Stimulated activated naive B cell treated with anti-CD40 and anti-IgM and Interleukin-4, amounts not matched to agents 10 μg/mL and 1 μg/mL and 100 μg/mL, for 72 hours (primary cell): ENCODE measurements around the gene FRMD4A.

Experiments
- ATAC-seq, 2 donors: fragments of 150-1000 bp; cut with Tn5 transposase; replicated peaks; 2 replicates each; pipeline ENCODE4 v1.10.0; 2021; ENCODE audit warnings: moderate library complexity in 1 of 2
- DNase-seq: peaks from one replicate; pipeline ENCODE4 v3.0.0; 2021
- H3K27ac Mint-ChIP-seq: one replicate; pipeline ENCODE4 v1.8.0; 2022; ENCODE audit warnings: mild to moderate bottlenecking, mixed read lengths
- H3K27me3 Mint-ChIP-seq, 2 donors: one replicate each; pipeline ENCODE4 v1.8.0; 2022; ENCODE audit warnings: mixed read lengths in 2 of 2
- H3K36me3 Mint-ChIP-seq, 2 donors: one replicate each; pipeline ENCODE4 v1.8.0; 2022; ENCODE audit warnings: mixed read lengths in 2 of 2, mild to moderate bottlenecking in 1 of 2
- H3K4me1 Mint-ChIP-seq, 2 donors: one replicate each; pipeline ENCODE4 v1.8.0; 2022; ENCODE audit warnings: mixed read lengths in 2 of 2, mild to moderate bottlenecking in 1 of 2
- H3K4me3 Mint-ChIP-seq, 2 donors: one replicate each; pipeline ENCODE4 v1.8.0; 2022; ENCODE audit warnings: mild to moderate bottlenecking in 2 of 2, mixed read lengths in 2 of 2, moderate library complexity in 1 of 2
- H3K9me3 Mint-ChIP-seq, 2 donors: one replicate each; pipeline ENCODE4 v1.8.0; 2022; ENCODE audit warnings: mixed read lengths in 2 of 2, mild to moderate bottlenecking in 1 of 2

FRMD4A gene

DNA sequence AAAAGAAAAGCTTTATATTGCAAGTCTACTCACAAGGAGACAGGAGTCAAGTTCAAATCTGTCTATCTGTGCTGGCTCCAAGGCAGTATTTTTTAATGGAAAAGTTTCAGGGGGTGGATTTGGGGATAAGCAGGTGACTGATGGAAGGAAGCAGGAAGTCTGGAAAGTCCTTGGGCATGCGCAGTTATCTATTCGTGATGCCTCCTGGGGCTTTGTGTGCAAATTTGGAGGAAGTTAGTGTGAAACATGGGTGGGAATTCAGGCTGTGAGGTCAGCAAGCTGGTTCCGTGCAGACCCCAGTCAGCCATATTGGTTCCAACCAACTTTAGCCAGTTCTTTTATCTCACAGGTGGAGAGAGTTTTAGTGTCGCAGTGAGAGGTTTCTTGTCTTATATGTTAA is 140.0 kb downstream of the FRMD4A start:
- H3K4me1 Mint-ChIP-seq: peaks cover 14 to 22% of the 10 kb centered on the region in 2 donors

DNA sequence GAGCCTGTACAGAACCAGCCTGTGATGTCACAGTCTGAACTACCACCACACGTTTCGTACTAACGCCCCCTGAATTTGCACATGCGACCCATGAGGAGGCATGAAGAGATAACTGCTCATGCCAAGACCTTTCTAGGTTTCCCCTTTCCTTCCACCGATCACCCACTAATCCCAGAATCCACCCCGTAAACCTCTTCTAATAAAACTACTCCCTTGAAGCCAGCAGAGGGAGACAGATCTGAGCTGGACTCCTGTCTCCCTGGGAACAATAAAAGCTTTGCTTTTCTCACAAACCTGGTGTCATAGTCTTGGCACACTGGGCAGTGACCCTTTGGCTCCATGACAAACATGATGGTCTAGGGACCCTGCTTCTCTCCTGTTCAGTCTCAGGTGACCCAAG is 144.5 kb downstream of the FRMD4A start:
- Mint-ChIP-seq H3K9me3 (no peaks in the 10 kb centered on the region), H3K27me3 (peaks cover 10 to 20% of the 10 kb centered on the region in 2 donors), H3K36me3 (peaks cover 2 to 8% of the 10 kb centered on the region in 2 donors), H3K4me1 (peaks cover 23 to 26% of the 10 kb centered on the region in 2 donors), H3K4me3 (peak overlapping the region in 1 of 2 donors; percentile 36), H3K27ac (peak overlapping the region; percentile 100)
- ATAC-seq (no peak), DNase-seq (no peak)

More for the DNA sequence above, 140.0 kb downstream of the FRMD4A start:
- H3K27ac Mint-ChIP-seq: no peak overlapping the region
- H3K36me3 Mint-ChIP-seq: peaks cover 0 to under 1% of the 10 kb centered on the region in 2 donors
- ATAC-seq (no peak), DNase-seq (no peak)
- H3K9me3 Mint-ChIP-seq: no peaks in the 10 kb centered on the region
- H3K4me3 Mint-ChIP-seq: no peak overlapping the region
- H3K27me3 Mint-ChIP-seq: peaks cover 6 to 19% of the 10 kb centered on the region in 2 donors

DNA sequence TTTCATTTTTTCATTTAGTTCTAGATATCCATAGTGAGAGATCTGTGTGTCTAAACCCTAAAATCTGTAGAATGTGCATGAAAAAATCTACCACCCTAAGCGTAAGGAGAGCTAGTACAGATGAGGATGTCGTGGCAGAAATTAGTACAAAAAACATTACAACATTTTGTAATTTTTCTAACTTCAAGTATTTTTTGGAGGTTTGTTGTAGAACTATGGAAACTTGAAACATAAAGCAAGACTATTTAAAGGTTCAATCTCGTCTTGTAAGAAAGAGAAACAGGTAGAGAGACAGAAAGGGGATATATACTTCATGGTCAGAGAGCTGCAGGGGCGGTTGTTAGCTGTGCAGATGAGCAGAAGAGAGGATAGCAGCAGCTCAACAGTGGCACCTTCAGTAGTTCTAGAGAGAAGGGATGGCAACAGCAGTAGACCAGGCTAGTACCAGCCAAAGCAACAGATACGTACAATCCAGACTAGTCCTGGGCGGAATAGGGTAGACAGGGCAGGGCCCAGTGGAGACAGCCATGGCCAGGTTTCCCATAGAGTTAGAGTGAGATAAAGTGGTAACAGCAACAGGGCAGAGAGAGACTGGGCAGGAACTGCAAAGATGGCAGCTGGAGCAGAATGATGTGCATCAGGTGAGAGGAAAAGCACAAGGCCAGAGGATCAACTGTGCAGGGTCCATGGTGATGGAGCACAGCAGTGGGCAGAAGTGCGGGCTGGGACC is 145.2 kb downstream of the FRMD4A start:
- DNase-seq (peak; percentile 94), ATAC-seq (peak; percentile 90 to 92)
- no peaks in the 10 kb centered on the region for H3K9me3 Mint-ChIP-seq
- peak overlapping the region; percentile 78 to 82 for H3K4me3 Mint-ChIP-seq
- H3K27ac Mint-ChIP-seq: peak overlapping the region; percentile 100
- peaks cover 15 to 23% of the 10 kb centered on the region in 2 donors for H3K27me3 Mint-ChIP-seq
- H3K36me3 Mint-ChIP-seq: peaks cover 2 to 8% of the 10 kb centered on the region in 2 donors
- peaks cover 23 to 28% of the 10 kb centered on the region in 2 donors for H3K4me1 Mint-ChIP-seq

DNA sequence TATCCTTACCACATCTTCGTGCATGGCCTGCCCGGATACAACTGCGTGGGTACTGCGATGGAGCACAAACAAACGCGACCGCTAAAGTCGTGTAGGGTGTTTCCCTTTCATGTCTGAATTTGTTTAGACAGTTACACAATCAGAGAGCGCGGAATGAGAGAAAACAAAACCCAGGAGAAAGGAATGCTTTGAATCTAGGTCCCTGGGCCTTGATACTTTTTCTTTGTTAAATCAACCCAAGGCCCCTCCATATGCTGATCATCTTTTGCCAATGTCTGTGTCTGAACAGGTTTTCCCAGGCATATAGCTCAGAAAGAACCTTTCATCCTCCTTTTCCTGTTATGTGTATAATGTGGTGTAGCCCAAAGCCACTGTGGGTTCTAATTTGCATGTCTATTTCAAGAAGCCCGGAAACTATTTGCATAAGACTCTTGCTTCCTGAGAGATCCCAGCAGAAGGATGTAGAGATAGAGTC is 145.8 kb downstream of the FRMD4A start:
- Mint-ChIP-seq H3K27me3 (peaks cover 21 to 28% of the 10 kb centered on the region in 2 donors), H3K36me3 (peaks cover 2 to 8% of the 10 kb centered on the region in 2 donors), H3K27ac (peak overlapping the region; percentile 100), H3K4me1 (peaks cover 23 to 28% of the 10 kb centered on the region in 2 donors), H3K9me3 (no peaks in the 10 kb centered on the region), H3K4me3 (peak overlapping the region; percentile 78 to 82)
- DNase-seq (peak; percentile 53), ATAC-seq (peak; percentile 36 to 55)

DNA sequence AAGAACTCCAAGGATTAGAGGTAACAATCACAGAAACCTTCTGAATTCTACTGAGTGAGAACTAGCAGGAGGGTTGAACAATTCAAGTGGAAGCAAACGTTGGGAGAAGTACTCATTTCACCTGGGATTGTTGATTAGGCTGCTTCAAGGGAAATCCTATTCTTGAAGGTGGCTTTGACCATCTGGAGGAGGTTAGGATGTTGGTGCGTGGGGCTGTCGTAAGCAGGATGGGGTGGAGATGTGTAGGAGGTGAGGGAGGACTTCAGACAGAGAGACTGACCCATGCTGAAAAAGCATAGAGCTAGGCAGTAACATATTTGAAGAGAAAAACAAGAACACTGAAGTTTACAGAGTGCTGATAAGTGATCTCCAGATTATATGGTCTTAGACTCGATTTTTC is 147.9 kb downstream of the FRMD4A start:
- H3K36me3 Mint-ChIP-seq: peaks cover 2 to 8% of the 10 kb centered on the region in 2 donors
- no peak overlapping the region for H3K27ac Mint-ChIP-seq
- H3K27me3 Mint-ChIP-seq: peaks cover 20 to 31% of the 10 kb centered on the region in 2 donors
- no peaks in the 10 kb centered on the region for H3K9me3 Mint-ChIP-seq
- DNase-seq (no peak), ATAC-seq (no peak)
- H3K4me3 Mint-ChIP-seq: no peak overlapping the region
- peaks cover 23 to 28% of the 10 kb centered on the region in 2 donors for H3K4me1 Mint-ChIP-seq

DNA sequence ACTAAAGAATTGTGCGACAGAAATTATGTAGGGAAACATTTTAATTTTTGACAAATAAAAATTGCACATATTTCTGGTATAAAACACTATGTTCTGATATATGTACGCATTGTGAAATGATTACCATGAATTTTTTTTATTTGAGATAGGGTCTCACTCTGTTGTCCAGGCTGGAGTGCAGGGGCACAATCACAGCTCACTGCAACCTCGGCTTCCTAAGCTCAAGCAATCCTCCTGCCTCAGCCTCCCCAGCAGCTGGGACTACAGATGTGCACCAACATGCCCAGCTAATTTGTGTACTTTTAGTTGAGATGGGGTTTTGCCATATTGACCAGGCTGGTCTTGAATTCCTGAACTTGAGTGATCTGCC is 149.2 kb downstream of the FRMD4A start:
- Mint-ChIP-seq H3K4me3 (no peak overlapping the region), H3K27me3 (peaks cover 31 to 43% of the 10 kb centered on the region in 2 donors), H3K9me3 (no peaks in the 10 kb centered on the region), H3K4me1 (peaks cover 20 to 23% of the 10 kb centered on the region in 2 donors), H3K27ac (no peak overlapping the region), H3K36me3 (peaks cover 2 to 8% of the 10 kb centered on the region in 2 donors)
- ATAC-seq: no peak
- DNase-seq: no peak

DNA sequence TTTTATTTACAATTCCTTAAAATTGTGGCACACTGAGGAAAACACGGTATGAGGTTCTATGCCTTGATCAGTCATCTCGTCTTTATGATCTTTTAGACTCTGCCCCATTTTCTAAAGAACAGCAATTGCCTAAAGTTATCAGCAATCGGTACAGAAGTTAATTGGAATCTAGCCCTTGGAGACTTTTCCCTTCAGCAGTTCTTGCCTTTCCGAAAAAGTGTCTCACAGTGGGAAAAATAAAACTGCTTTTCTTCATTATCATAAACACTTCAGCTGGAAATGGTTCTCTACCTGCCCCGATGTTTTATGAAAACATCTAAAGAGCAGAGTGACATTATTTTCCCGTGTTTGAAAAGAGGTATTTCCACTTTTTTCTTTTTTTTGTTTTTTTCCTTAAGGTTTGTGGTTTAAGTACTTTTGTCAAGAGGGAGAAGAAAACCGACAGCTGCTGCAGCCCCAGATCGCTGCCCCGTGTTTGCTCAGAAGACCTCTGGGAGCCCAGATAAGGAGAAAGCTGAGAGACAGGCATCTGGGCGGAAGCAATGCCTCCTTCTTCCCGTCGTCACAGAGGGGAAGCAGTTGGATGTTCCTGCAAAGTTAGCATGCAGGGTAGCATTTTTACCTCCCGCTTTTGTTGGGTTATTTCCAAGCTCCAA is 149.7 kb downstream of the FRMD4A start:
- Mint-ChIP-seq H3K27me3 (peaks cover 36 to 48% of the 10 kb centered on the region in 2 donors), H3K4me1 (peaks cover 16 to 17% of the 10 kb centered on the region in 2 donors), H3K36me3 (peaks cover 2 to 8% of the 10 kb centered on the region in 2 donors), H3K9me3 (no peaks in the 10 kb centered on the region), H3K27ac (no peak overlapping the region), H3K4me3 (no peak overlapping the region)
- no peak for DNase-seq
- no peak for ATAC-seq

DNA sequence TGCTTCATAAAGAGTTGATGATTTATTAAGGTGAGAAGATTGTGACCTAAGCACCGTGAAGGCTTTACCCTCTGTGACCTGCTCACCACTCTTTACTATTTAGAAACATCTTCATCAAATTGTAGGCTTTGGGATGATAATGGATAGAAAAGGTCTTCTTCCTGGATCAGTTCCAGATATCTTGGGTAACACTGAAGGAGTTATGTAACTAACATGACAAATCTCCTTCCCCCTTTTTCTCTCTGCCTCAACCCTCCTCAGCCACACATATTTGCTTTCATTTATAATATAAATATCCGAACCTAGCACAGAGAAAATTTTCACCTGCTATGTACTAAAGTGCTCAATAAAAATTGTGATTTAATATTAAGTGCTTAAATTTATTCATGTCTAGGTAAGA is 151.5 kb downstream of the FRMD4A start:
- Mint-ChIP-seq H3K36me3 (no peaks in the 10 kb centered on the region), H3K4me1 (peaks cover 8 to 9% of the 10 kb centered on the region in 2 donors), H3K4me3 (no peak overlapping the region), H3K27ac (no peak overlapping the region), H3K9me3 (no peaks in the 10 kb centered on the region), H3K27me3 (peaks cover 47 to 64% of the 10 kb centered on the region in 2 donors)
- ATAC-seq: no peak
- DNase-seq: no peak

DNA sequence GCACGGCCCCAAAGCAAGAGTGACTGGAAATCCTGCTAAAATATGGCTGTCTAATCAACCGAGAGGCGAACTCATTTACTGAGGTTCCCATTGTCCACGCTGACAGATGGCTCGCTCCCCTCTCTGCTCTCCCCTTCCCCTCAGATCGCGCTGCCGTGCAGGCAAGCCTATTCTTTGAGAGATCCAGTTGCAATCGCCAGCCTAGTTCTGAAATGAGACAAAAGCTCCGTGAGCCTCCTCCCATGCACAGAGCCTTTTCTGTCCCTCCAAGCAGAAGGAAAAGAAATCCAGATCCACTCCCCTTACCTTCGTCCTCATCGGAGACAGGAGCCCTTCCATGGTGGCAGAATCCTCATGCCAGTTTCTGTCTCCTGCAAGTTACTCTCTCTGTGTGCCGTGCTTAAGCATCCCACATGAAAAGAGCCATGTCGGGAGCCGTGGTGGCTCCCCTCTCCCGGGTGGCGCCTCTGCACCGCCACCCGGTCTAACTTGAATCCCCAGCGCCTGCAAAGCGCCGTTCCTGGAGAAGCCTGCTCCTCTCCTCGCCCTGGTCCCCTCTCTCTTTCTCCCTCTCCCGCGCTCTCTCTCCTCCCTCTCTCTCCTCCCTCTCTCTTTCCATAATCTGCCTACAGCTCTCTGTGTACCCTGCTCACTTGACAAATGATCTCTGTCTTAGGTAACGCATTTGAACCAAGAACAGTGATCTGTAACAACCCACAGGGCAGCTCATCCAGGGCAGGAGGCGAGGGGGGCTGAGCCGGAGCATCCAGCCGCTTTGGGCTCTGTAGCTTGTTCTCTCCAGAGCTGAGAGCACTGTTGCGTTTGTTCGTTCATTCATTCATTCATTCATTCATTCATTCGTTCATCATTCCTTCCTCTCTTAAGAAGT is 156.8 kb downstream of the FRMD4A start:
- no peaks in the 10 kb centered on the region for H3K9me3 Mint-ChIP-seq
- H3K27ac Mint-ChIP-seq: peak overlapping the region; percentile 20
- peaks cover 13 to 18% of the 10 kb centered on the region in 2 donors for H3K4me1 Mint-ChIP-seq
- H3K36me3 Mint-ChIP-seq: no peaks in the 10 kb centered on the region
- ATAC-seq: peak; percentile 34 to 64
- DNase-seq: no peak
- peak overlapping the region; percentile 74 to 82 for H3K4me3 Mint-ChIP-seq
- peaks cover 61 to 72% of the 10 kb centered on the region in 2 donors for H3K27me3 Mint-ChIP-seq

DNA sequence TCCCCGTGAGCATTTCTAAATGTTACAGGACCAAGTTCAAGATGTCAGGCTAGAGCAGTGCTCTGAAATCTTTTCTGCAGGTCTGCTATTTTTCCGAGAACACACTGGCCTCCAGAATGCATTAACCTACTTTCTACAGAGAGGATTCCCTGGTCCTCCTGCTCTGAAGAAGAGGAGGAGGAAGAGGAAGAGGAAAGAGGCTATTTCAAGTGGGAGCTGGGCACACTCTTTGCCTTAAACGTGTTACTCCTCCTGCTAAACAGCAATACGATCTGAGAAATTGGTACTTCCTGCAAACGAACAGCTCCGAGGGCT is 157.4 kb downstream of the FRMD4A start:
- no peaks in the 10 kb centered on the region for H3K36me3 Mint-ChIP-seq
- H3K4me3 Mint-ChIP-seq: peak overlapping the region; percentile 74 to 82
- no peak overlapping the region for H3K27ac Mint-ChIP-seq
- DNase-seq (no peak), ATAC-seq (peak; percentile 12 to 57)
- no peaks in the 10 kb centered on the region for H3K9me3 Mint-ChIP-seq
- peaks cover 13 to 18% of the 10 kb centered on the region in 2 donors for H3K4me1 Mint-ChIP-seq
- peaks cover 61 to 72% of the 10 kb centered on the region in 2 donors for H3K27me3 Mint-ChIP-seq

DNA sequence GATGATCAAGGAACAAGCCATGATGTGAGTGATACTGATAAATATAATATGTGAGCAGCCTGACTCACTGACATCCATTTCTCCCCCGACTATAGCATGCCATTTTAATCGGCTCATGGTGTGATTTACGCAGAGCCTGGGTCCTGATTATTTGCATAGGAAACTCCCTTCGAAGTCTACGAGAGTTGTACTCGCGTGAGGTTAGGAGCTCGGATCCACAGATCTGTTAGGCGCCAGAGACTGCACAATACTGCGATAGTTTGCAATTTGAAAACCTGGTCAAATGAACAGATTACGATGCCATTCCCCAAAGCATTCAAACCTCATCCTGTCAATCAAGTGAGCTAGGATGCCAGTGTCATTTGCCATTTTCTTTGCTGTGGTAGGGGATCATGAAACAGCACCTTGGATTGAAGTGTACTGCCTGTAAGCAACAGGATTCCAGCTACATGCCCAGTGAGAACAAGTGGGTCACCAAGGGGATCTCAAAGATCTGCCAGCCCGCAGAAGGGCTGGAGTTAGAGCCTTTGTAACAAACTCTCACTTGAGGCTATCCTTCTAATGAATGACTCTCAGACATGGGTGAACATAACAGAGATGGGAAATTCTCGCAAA is 158.3 kb downstream of the FRMD4A start:
- ATAC-seq: no peak

DNA sequence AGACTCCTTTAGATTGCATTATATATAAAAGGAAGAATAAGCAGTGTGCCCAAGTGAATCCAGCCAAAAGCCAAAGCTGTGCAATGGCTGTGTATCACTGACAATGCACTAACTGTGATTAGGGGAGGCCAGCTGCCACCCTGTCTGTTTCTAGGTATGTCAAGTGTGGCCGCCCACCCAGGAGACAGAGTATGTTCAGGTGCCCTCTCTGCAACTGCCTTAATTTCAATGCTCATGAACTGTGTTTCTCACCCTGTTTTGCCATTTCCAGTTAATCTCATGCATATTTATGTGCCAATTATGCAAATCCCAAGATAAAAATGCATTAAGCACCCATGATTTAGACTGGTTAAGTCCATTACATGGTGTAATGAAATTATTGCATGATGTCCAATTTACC is 159.4 kb downstream of the FRMD4A start:
- Mint-ChIP-seq H3K27me3 (peaks cover 60 to 66% of the 10 kb centered on the region in 2 donors), H3K27ac (no peak overlapping the region), H3K4me3 (no peak overlapping the region), H3K36me3 (no peaks in the 10 kb centered on the region), H3K4me1 (peaks cover 13 to 18% of the 10 kb centered on the region in 2 donors), H3K9me3 (no peaks in the 10 kb centered on the region)
- no peak for ATAC-seq
- no peak for DNase-seq

More for the DNA sequence above, 158.3 kb downstream of the FRMD4A start:
- Mint-ChIP-seq H3K27ac (no peak overlapping the region), H3K9me3 (no peaks in the 10 kb centered on the region), H3K4me3 (no peak overlapping the region), H3K4me1 (peaks cover 13 to 18% of the 10 kb centered on the region in 2 donors), H3K36me3 (no peaks in the 10 kb centered on the region), H3K27me3 (peaks cover 64 to 75% of the 10 kb centered on the region in 2 donors)
- DNase-seq: no peak

DNA sequence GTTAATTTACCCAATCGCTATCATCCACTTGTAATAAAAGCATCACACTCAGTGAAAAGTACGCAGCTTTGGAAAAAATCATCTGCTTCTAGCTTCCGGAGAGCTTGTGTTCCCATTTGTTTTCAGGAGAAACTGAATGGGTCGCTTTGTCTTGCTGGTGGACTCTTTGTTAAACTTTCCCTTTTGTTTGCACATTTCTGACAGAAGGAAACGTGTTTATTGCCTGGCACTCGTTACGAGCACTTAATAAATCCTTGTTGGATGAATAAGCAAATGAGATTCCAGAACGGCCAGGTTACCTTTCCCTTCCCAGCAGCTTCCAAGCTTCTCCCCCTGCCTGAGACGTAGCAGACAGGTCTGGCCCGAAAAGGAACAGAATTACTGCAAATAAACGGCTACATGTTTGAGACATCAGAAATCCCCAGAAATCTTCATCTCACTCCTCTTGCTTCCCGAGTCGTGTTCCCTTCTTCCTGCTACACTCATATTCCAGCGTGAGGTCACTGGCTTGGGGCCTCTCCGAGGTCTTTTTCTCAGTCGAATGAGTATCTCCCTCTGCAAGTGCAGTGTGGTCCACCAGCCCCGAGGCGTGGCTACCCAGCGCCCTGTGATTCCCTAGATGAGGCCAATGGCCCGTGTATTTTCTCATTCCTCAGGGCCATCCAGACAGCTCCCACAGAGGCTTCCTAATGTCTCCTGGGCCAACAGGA is 167.2 kb downstream of the FRMD4A start:
- Mint-ChIP-seq H3K9me3 (peaks cover 0 to 1% of the 10 kb centered on the region in 2 donors), H3K27ac (no peak overlapping the region), H3K27me3 (peaks cover 36 to 50% of the 10 kb centered on the region in 2 donors), H3K36me3 (no peaks in the 10 kb centered on the region), H3K4me3 (no peak overlapping the region), H3K4me1 (no peaks in the 10 kb centered on the region)
- no peak for ATAC-seq
- DNase-seq: no peak
